Femur (tissue), 1 donor: ENCODE data around the gene DDAH1.

ENCODE experiments used
- DNase-seq: peaks from one replicate; pipeline ENCODE4 v3.0.0-alpha.2; 2017

Gene DDAH1

GRCh38 chr1:85467929-85468540 is 3.1 kb upstream of the DDAH1 start:
- DNase-seq = no peak

GRCh38 chr1:85467036-85467435 is 2.1 kb upstream of the DDAH1 start:
- no peak for DNase-seq

GRCh38 chr1:85465786-85466134 is 801 bp upstream of the DDAH1 start:
- DNase-seq = peak; percentile 42

GRCh38 chr1:85464497-85465098 is 361 bp downstream of the DDAH1 start:
- peak; percentile 85 for DNase-seq

GRCh38 chr1:85463731-85464496 is 1.0 kb downstream of the DDAH1 start:
- no peak for DNase-seq

GRCh38 chr1:85462931-85463649 is 1.9 kb downstream of the DDAH1 start:
- DNase-seq = no peak

- DNase-seq = no peak
These were observed 3.6 kb downstream of the DDAH1 start for GRCh38 chr1:85461216-85461918.

GRCh38 chr1:85460555-85461088 is 4.3 kb downstream of the DDAH1 start:
- no peak for DNase-seq

GRCh38 chr1:85459290-85459689 is 5.7 kb downstream of the DDAH1 start:
- DNase-seq = no peak

- DNase-seq = no peak
These were observed 10.7 kb downstream of the DDAH1 start for GRCh38 chr1:85454214-85454613.

GRCh38 chr1:85453640-85454194 is 11.2 kb downstream of the DDAH1 start:
- no peak for DNase-seq

- DNase-seq = no peak
These were observed 12.0 kb downstream of the DDAH1 start for GRCh38 chr1:85452948-85453347.

- no peak for DNase-seq
These were observed 13.6 kb downstream of the DDAH1 start for GRCh38 chr1:85451236-85451830.

GRCh38 chr1:85450832-85451231 is 14.1 kb downstream of the DDAH1 start:
- DNase-seq = no peak

GRCh38 chr1:85449356-85449755 is 15.6 kb downstream of the DDAH1 start:
- no peak for DNase-seq

GRCh38 chr1:85448358-85448757 is 16.6 kb downstream of the DDAH1 start:
- no peak for DNase-seq

- no peak for DNase-seq
These were observed 17.7 kb downstream of the DDAH1 start for GRCh38 chr1:85447006-85447943.

- no peak for DNase-seq
These were observed 19.1 kb downstream of the DDAH1 start for GRCh38 chr1:85445906-85446305.

GRCh38 chr1:85444381-85444780 is 20.6 kb downstream of the DDAH1 start:
- no peak for DNase-seq

- peak; percentile 59 for DNase-seq
These were observed 24.3 kb downstream of the DDAH1 start for GRCh38 chr1:85440612-85441011.

- no peak for DNase-seq
These were observed 26.6 kb downstream of the DDAH1 start for GRCh38 chr1:85438353-85438752.
